Mesothelial cell of epicardium (in vitro differentiated cells): ENCODE data around the gene BEST2. TPM values are rescaled to one million over a fixed set of nuclear protein-coding genes. Genes with fewer than 3 reads are reported as not detected.
A peak's percentile ranks its signal among the peaks of the same experiment; 100 is the strongest.

ENCODE experiments used
- DNase-seq, 2 experiments: peaks; one replicate each; pipeline ENCODE4 v3.0.0; 2021; ENCODE audit warnings: low spot score in 2 of 2; ENCODE audit not compliant: unreplicated experiment in 2 of 2
- H3K27ac Mint-ChIP-seq: 2 replicates; pipeline ENCODE4 v1.8.0; 2021; ENCODE audit warnings: mixed read lengths
- H3K27me3 Mint-ChIP-seq: 2 replicates; pipeline ENCODE4 v1.8.0; 2021; ENCODE audit warnings: low read depth, mixed read lengths
- H3K36me3 Mint-ChIP-seq: 2 replicates; pipeline ENCODE4 v1.8.0; 2021; ENCODE audit warnings: mixed read lengths
- H3K4me1 Mint-ChIP-seq: 2 replicates; pipeline ENCODE4 v1.8.0; 2021; ENCODE audit warnings: mixed read lengths
- H3K4me3 Mint-ChIP-seq: 2 replicates; pipeline ENCODE4 v1.8.0; 2021; ENCODE audit warnings: mild to moderate bottlenecking, moderate library complexity, mixed read lengths
- H3K9me3 Mint-ChIP-seq: 2 replicates; pipeline ENCODE4 v1.8.0; 2021; ENCODE audit warnings: mixed read lengths
- total RNA-seq: library from RNA; stranded (reverse); gene quantifications from 3 replicates; pipeline ENCODE4 v1.2.1, GENCODE V29; 2021
- TF ChIP-seq, protein P1 (sequence below): fragments of 200-600 bp; sonication (generic); IDR thresholded peaks from one replicate; pipeline ENCODE4 v1.5.0; 2021; ENCODE audit warnings: antibody characterized with exemption; ENCODE audit not compliant: unreplicated experiment

The BEST2 gene
- total RNA-seq, 1 donor from 2014 or later, result not detected

DNA sequence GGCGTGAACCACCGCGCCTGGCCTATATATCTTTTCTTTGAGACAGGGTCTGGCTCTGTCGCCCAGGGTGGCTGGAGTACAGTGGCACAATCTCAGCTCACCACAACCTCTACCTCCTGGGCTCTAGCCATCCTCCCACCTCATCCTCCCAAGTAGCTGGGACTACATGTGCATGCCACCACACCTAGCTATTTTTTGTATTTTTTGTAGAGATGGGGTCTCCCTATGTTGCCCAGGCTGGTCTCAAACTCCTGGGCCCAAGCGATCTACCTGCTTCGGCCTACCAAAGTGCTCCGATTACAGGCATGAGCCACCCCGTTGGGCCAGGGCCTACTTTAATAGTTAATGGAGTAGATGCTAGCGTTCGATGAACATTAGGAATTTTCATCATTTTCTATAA is 31.3 kb upstream of the BEST2 start:
- H3K36me3 Mint-ChIP-seq, result peaks cover 7% of the 10 kb centered on the region
- peak overlapping the region; percentile 74 for H3K4me3 Mint-ChIP-seq
- DNase-seq, result no peak
- no peaks in the 10 kb centered on the region for H3K27me3 Mint-ChIP-seq
- H3K27ac Mint-ChIP-seq, result peak overlapping the region; percentile 91
- H3K4me1 Mint-ChIP-seq, result peaks cover 26% of the 10 kb centered on the region
- no peaks in the 10 kb centered on the region for H3K9me3 Mint-ChIP-seq
- TF ChIP-seq, protein P1, sequence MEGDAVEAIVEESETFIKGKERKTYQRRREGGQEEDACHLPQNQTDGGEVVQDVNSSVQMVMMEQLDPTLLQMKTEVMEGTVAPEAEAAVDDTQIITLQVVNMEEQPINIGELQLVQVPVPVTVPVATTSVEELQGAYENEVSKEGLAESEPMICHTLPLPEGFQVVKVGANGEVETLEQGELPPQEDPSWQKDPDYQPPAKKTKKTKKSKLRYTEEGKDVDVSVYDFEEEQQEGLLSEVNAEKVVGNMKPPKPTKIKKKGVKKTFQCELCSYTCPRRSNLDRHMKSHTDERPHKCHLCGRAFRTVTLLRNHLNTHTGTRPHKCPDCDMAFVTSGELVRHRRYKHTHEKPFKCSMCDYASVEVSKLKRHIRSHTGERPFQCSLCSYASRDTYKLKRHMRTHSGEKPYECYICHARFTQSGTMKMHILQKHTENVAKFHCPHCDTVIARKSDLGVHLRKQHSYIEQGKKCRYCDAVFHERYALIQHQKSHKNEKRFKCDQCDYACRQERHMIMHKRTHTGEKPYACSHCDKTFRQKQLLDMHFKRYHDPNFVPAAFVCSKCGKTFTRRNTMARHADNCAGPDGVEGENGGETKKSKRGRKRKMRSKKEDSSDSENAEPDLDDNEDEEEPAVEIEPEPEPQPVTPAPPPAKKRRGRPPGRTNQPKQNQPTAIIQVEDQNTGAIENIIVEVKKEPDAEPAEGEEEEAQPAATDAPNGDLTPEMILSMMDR, result no peak

DNA sequence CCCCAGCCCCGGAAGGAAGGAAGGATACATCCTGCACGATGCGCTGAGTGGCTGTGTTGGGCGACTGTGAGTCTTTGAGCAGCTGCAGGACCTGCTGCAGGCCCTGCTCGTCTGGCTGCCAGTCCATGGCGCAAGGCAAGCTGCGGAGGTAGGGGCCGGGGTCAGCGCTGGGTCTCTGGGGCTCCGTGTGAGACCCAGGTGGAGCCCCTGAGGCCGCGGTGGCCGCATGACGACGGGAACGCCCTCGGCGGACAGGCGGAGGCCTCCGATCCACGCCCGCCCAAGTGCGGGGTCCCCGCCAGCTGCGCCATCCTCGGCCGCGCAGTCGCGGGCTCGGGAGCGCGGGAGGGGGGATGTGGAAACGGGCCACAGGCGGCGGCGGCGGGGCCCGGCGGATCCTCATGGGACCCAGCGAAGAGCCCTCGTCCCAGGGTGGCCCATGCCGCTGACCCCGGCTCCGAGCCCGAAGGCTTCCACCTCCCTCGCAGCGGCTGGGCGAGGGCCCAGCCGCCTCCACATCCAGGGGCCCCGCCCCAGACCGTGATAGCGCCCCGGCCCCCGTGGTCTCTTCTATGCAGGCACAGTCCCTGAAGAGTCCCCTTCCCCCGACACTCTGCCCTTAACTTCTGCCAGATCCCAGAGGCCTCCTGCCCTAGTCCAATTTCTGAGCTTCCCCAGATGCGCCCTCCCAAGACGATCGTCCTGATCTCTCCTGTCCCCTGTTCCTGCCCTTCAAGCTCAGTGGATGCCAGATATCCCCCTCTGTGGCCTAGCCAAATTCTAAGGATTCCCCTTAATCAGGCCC is 30.5 kb upstream of the BEST2 start:
- H3K9me3 Mint-ChIP-seq, result no peaks in the 10 kb centered on the region
- peak overlapping the region; percentile 93 for H3K4me3 Mint-ChIP-seq
- H3K36me3 Mint-ChIP-seq, result peaks cover 7% of the 10 kb centered on the region
- TF ChIP-seq, protein P1, result no peak
- H3K27ac Mint-ChIP-seq, result peak overlapping the region; percentile 99
- DNase-seq, result no peak
- H3K27me3 Mint-ChIP-seq, result no peaks in the 10 kb centered on the region
- peaks cover 26% of the 10 kb centered on the region for H3K4me1 Mint-ChIP-seq

DNA sequence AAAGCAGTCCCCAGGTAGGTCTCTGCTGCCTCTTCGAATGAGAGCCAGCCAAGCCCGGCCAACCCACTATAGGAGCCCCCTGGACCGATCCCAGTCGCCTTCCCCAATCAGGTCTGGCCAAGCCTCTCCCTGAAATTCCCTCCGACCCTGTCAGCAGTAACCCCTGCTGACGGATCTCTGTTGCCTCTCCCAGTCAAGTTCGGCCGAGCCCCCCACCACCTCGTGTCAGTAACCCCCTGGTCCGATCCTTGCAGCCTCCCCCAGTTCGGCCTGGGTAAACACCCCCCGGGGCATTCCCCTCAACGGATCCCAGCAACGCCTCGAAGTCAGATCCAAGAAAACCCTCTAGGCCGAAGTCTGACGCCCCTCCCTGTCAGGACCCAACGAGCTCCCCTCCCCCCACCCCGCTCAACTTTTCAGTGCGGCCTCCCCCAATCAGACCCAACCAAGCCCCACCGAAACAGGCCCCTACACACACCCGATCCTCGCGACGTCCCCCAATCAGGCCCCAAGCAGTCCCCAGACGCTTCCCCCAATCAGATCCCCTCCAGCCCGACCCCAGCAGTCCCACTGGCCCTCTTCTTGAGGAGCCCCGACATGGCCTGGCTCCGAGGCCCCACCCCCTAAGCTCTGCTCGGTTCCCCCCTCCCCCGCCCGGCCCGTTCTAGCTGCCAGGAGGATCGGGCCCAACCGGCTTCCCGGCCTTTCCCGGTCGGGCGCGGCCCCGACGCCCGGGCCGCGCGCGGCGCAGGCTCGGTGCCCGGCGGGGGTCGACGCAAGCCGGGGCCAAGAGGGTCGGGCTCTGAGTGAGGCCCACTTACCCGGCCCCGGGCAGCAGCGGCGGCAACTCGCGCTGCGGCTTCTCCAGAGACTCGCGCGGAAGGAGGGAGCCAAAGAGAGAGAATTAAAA is 29.7 kb upstream of the BEST2 start:
- TF ChIP-seq, protein P1, result no peak
- Mint-ChIP-seq H3K4me1 (peaks cover 27% of the 10 kb centered on the region), H3K36me3 (peaks cover 5% of the 10 kb centered on the region), H3K4me3 (peak overlapping the region; percentile 97), H3K9me3 (no peaks in the 10 kb centered on the region), H3K27ac (peak overlapping the region; percentile 99), H3K27me3 (no peaks in the 10 kb centered on the region)
- peak; percentile 60 to 77 for DNase-seq

DNA sequence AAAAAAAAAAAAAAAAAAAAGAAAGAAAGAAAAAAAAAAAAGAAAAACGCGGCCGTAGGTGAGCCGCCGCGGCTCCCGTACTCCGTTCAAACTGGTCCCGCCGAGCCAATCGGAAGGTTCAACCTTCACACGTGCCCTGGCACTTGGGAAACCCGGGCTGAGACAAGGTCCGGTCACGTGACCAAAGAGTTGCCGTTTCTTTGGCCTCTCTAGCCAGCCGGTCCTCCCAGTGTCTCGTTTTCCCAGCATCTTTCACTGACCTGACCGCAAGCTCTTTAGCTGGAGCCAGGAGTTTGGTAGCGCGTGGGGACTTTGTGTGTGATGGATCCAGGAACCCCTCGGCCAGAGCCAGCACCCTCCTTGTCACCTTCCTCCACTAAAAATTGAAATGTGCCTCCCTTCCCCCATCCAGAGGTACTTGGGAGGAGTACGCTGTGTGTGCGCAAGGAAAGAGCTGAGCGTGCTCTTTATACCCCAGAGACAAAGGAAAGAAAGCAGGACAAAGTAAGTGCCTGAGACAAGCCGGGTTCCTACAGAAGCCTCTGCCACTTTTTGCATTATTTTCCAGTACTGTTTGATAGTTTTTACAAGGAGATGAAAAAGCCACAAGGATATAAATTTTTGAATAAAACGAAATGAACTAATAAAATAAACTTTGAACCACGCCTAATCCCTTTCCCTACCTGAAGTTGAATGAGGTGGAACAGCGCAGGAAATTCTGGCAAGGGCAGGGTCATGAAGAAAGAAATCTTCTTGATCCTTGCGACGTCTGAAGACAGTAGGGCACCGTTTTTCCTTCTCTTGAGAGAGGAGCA is 28.8 kb upstream of the BEST2 start:
- TF ChIP-seq, protein P1, result no peak
- Mint-ChIP-seq H3K36me3 (peaks cover 6% of the 10 kb centered on the region), H3K27me3 (no peaks in the 10 kb centered on the region), H3K9me3 (no peaks in the 10 kb centered on the region), H3K4me3 (peak overlapping the region; percentile 97), H3K4me1 (peaks cover 27% of the 10 kb centered on the region), H3K27ac (peak overlapping the region; percentile 87)
- DNase-seq, result peak; percentile 92 to 93

DNA sequence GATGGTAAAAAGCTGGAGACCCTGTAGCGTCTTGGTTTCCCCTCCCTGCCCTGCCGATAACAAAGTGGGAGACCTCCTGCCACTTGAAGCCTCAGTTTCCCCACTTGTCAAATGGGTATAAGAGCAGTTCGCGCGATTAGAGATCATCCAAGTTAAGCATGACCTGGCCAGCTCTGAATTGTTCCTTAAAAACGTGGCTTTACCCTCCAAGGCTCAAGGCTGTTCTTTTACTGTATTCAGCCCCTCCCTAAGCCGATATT is 28.3 kb upstream of the BEST2 start:
- peak overlapping the region; percentile 97 for H3K4me3 Mint-ChIP-seq
- TF ChIP-seq, protein P1, result no peak
- no peaks in the 10 kb centered on the region for H3K27me3 Mint-ChIP-seq
- H3K9me3 Mint-ChIP-seq, result no peaks in the 10 kb centered on the region
- peaks cover 27% of the 10 kb centered on the region for H3K4me1 Mint-ChIP-seq
- peaks cover 10% of the 10 kb centered on the region for H3K36me3 Mint-ChIP-seq
- no peak for DNase-seq
- peak overlapping the region; percentile 87 for H3K27ac Mint-ChIP-seq
